Body of pancreas (tissue), 4 donors: Measurements from ENCODE around the gene OR3A1.

Experiments
- CTCF ChIP-seq, 7 experiments: fragments of 450-650 bp in 4 of 7; fragments of 200-600 bp in 3 of 7; sonication (generic) in 3 of 7; IDR thresholded peaks; one replicate each; pipeline ENCODE4 v1.5.1; 2016 to 2019; ENCODE audit warnings: antibody characterized with exemption in 7 of 7
- POLR2A ChIP-seq, 3 donors: fragments of 450-650 bp; IDR thresholded peaks; one replicate each; pipeline ENCODE4 v1.6.1; 2016; ENCODE audit warnings: antibody characterized with exemption in 3 of 3, mild to moderate bottlenecking in 2 of 3

DNA sequence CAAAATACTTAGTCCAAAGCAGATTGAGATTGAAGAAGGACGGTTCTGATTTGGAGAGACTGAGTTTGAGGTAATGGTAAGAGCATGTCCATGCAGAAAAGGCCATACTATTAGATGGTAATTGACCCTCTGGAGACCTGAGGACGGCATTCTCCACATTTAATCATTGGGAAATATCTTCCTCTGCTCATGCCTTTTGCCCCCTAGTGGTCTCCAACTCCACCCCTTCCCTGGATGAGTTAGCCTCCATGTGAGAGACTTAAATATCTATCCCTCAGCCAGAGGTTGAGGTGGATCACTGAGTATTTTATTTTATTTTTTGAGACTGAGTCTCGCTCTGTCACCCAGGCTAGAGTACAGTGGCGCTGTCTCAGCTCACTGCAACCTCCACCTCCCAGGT, 10.4 kb upstream of the OR3A1 start:
- TF ChIP-seq CTCF (IDR thresholded peaks at IDR 0.05), result no peak
- TF ChIP-seq POLR2A (IDR thresholded peaks at IDR 0.05), result no peak
